ENCODE results near the gene HOXB9. TPM values are rescaled to one million over a fixed set of nuclear protein-coding genes. Genes with fewer than 3 reads are reported as not detected.

HOXB9 gene
- total RNA-seq, 1 experiment from 2014 or later, result 65.9 TPM

- no peaks in the 10 kb centered on the region for H3K9me3 ChIP-seq (ENCODE audit: control insufficient read depth, insufficient read depth, low read depth, low read length)
- BruUV-seq (replicated peaks), result no TSS peak
- in situ Hi-C loops (cut with HindIII; ENCODE audit: low pct_unique_long_range_greater_than_20kb, low sequenced_read_pairs), result no loop called here
Observed at GRCh38 chr17:48629411-48629759, 3.2 kb upstream of the HOXB9 start.

GRCh38 chr17:48628649-48629410, 2.7 kb upstream of the HOXB9 start:
- in situ Hi-C loops (cut with HindIII; ENCODE audit: low pct_unique_long_range_greater_than_20kb, low sequenced_read_pairs) (no loop called here), intact Hi-C loops (cut with micrococcal nuclease; ENCODE audit: unreplicated experiment) (no loop called here)
- H3K36me3 ChIP-seq (ENCODE audit: control insufficient read depth, insufficient read depth, low read length), result 0 out of 2 replicates have a peak, but pooled peaks cover 3% of the 10 kb centered on the region
- BruUV-seq (replicated peaks), result no TSS peak
- ATAC-seq (no peak), DNase-seq (ENCODE audit: low read depth, low spot score) (no peak)
- ChIA-PET CTCF (interaction anchor here (1.1 kb wide), 1 partner anchor 321 kb away, joined by 3 read pairs; no protein-coding TSS in a partner anchor), POLR2A (no interaction called here)
- H3K27ac ChIP-seq (ENCODE audit: low read length), result peak overlapping the region; percentile 57; the same call in 1 of the 2 replicates
- peaks cover 41% of the 10 kb centered on the region for H3K4me1 ChIP-seq (ENCODE audit: control insufficient read depth, insufficient read depth, low read length)
- no peaks in the 10 kb centered on the region for H3K27me3 ChIP-seq (ENCODE audit: control insufficient read depth, insufficient read depth, low read length)
- TF ChIP-seq REST (IDR thresholded peaks at IDR 0.05; ENCODE audit: insufficient read depth in 1 of 2, low read depth in 2 of 2, low read length in 1 of 2), result no peak
- H3K9me3 ChIP-seq (ENCODE audit: control insufficient read depth, insufficient read depth, low read depth, low read length), result no peaks in the 10 kb centered on the region
- H3K4me3 ChIP-seq (ENCODE audit: low read depth in 2 of 2, low read length in 2 of 2), result no peak overlapping the region

More at GRCh38 chr17:48629411-48629759, 3.2 kb upstream of the HOXB9 start:
- ChIA-PET POLR2A (no interaction called here), CTCF (no interaction called here)
- H3K36me3 ChIP-seq (ENCODE audit: control insufficient read depth, insufficient read depth, low read length), result 0 out of 2 replicates have a peak, but pooled peaks cover 3% of the 10 kb centered on the region
- H3K27ac ChIP-seq (ENCODE audit: low read length), result peak overlapping the region; percentile 57; the same call in 1 of the 2 replicates
- no peak overlapping the region for H3K4me3 ChIP-seq (ENCODE audit: low read depth in 2 of 2, low read length in 2 of 2)
- intact Hi-C loops (cut with micrococcal nuclease; ENCODE audit: unreplicated experiment), result no loop called here
- DNase-seq (ENCODE audit: low read depth, low spot score) (no peak), ATAC-seq (no peak)
- no peaks in the 10 kb centered on the region for H3K27me3 ChIP-seq (ENCODE audit: control insufficient read depth, insufficient read depth, low read length)
- TF ChIP-seq POLR2AphosphoS5 (IDR thresholded peaks at IDR 0.05; ENCODE audit: low read depth, low read length) (no peak), CTCF (IDR thresholded peaks at IDR 0.05) (no peak), SIN3A (IDR thresholded peaks at IDR 0.05; ENCODE audit: borderline replicate concordance, insufficient read depth, low read depth, low read length) (no peak), TCF7L2 (IDR thresholded peaks at IDR 0.05; ENCODE audit: low read depth, low read length) (no peak), REST (IDR thresholded peaks at IDR 0.05; ENCODE audit: insufficient read depth in 1 of 2, low read depth in 2 of 2, low read length in 1 of 2) (no peak)
- peaks cover 36% of the 10 kb centered on the region for H3K4me1 ChIP-seq (ENCODE audit: control insufficient read depth, insufficient read depth, low read length)

Measured in Panc1 (cell line).